HepG2 (cell line): ENCODE results near the gene COPZ1. TPM values are rescaled to one million over a fixed set of nuclear protein-coding genes. Genes with fewer than 3 reads are reported as not detected.

Experiments used
- GATA4 ChIP-seq: sonication (generic); IDR thresholded peaks from 2 replicates; pipeline ENCODE4 v1.6.1; 2016; ENCODE audit warnings: antibody characterized with exemption, low read depth, borderline replicate concordance
- GZF1 ChIP-seq: sonication (generic); formaldehyde crosslinking; IDR thresholded peaks from 2 replicates; pipeline ENCODE4 v1.5.1; 2020; ENCODE audit warnings: mild to moderate bottlenecking, missing genetic modification reagents
- HCFC1 ChIP-seq: fragments of 150-350 bp; IDR thresholded peaks from 2 replicates; pipeline ENCODE4 v1.6.1; 2014; ENCODE audit warnings: low read depth, low read length
- HMGXB3 ChIP-seq: sonication (generic); formaldehyde crosslinking; IDR thresholded peaks from 2 replicates; pipeline ENCODE4 v1.4.0; 2020; ENCODE audit warnings: missing genetic modification reagents, borderline replicate concordance
- IKZF4 ChIP-seq: sonication (generic); formaldehyde crosslinking; IDR thresholded peaks from 2 replicates; pipeline ENCODE4 v1.5.1; 2020; ENCODE audit warnings: borderline replicate concordance, mild to moderate bottlenecking, low read depth, missing genetic modification reagents; ENCODE audit errors: not compliant biosample characterization
- IKZF5 ChIP-seq: IDR thresholded peaks from 2 replicates; pipeline ENCODE4 v1.6.1; 2018; ENCODE audit warnings: missing genetic modification reagents, mild to moderate bottlenecking, missing compliant biosample characterization
- NCOA5 ChIP-seq: sonication (generic); formaldehyde crosslinking; IDR thresholded peaks from 2 replicates; pipeline ENCODE4 v1.4.0; 2020; ENCODE audit warnings: missing genetic modification reagents
- NONO ChIP-seq, 2 experiments: fragments of 450-650 bp in 1 of 2; sonication (generic) in 1 of 2; formaldehyde crosslinking in 1 of 2; IDR thresholded peaks in 1 of 2; conservative IDR thresholded peaks in 1 of 2; 2 replicates each; pipeline versions ENCODE4 v1.6.1 to v1.8.0; 2017 to 2022; ENCODE audit warnings: mild to moderate bottlenecking in 1 of 2, missing genetic modification reagents in 1 of 2, moderate library complexity in 1 of 2
- SCMH1 ChIP-seq: sonication (generic); formaldehyde crosslinking; IDR thresholded peaks from 2 replicates; pipeline ENCODE4 v1.9.0; 2021; ENCODE audit warnings: missing genetic modification reagents, mild to moderate bottlenecking, borderline replicate concordance
- SMAD3 ChIP-seq: sonication (generic); formaldehyde crosslinking; IDR thresholded peaks from 2 replicates; pipeline ENCODE4 v1.4.0; 2020; ENCODE audit warnings: missing genetic modification reagents
- TARDBP ChIP-seq: sonication (generic); formaldehyde crosslinking; IDR thresholded peaks from 2 replicates; pipeline ENCODE4 v1.8.0; 2022; ENCODE audit warnings: mild to moderate bottlenecking, missing genetic modification reagents
- ZC3H4 ChIP-seq: sonication (generic); formaldehyde crosslinking; IDR thresholded peaks from 2 replicates; pipeline ENCODE4 v1.4.0; 2020; ENCODE audit warnings: missing genetic modification reagents, borderline replicate concordance
- ZFP41 ChIP-seq: sonication (generic); formaldehyde crosslinking; IDR thresholded peaks from 2 replicates; pipeline ENCODE4 v1.4.0; 2020; ENCODE audit warnings: mild to moderate bottlenecking, missing genetic modification reagents, borderline replicate concordance
- ZXDC ChIP-seq: sonication (generic); formaldehyde crosslinking; IDR thresholded peaks from 2 replicates; pipeline ENCODE4 v1.5.0; 2020; ENCODE audit warnings: mild to moderate bottlenecking, missing genetic modification reagents
- polyA plus RNA-seq, 8 experiments: library from polyadenylated mRNA; depleted of rRNA in 3 of 8; stranded (reverse) in 7 of 8; unstranded in 1 of 8; fragments of >200 nt; fragmentation: Illumina TruSeq in 4 of 8; extraction: Trizol in 4 of 8; gene quantifications; 2 replicates each; pipeline versions ENCODE4 v1.2.1 to v1.2.3, GENCODE V29; 2011 to 2016; ENCODE audit warnings: low read depth in 4 of 8, missing spikeins in 1 of 8, mixed read lengths in 1 of 8; ENCODE audit not compliant: insufficient read depth in 1 of 8
- total RNA-seq, 5 experiments: library from RNA; depleted of rRNA; stranded (reverse); fragments of >200 nt; fragmentation: Illumina TruSeq; extraction: Trizol; gene quantifications; 2 replicates each; pipeline ENCODE4 v1.2.3, GENCODE V29; 2016; ENCODE audit warnings: low read depth in 1 of 5
- TF ChIP-seq, protein P1 (sequence below): sonication (generic); formaldehyde crosslinking; IDR thresholded peaks from 2 replicates; pipeline ENCODE4 v1.5.1; 2020; ENCODE audit warnings: mild to moderate bottlenecking, missing genetic modification reagents, moderate library complexity

Gene COPZ1
- total and polyA plus RNA-seq, 2 of the 13 experiments (the other 11 are each of a cell fraction or from before 2014, with no cell fraction given): 125 to 184 TPM

DNA sequence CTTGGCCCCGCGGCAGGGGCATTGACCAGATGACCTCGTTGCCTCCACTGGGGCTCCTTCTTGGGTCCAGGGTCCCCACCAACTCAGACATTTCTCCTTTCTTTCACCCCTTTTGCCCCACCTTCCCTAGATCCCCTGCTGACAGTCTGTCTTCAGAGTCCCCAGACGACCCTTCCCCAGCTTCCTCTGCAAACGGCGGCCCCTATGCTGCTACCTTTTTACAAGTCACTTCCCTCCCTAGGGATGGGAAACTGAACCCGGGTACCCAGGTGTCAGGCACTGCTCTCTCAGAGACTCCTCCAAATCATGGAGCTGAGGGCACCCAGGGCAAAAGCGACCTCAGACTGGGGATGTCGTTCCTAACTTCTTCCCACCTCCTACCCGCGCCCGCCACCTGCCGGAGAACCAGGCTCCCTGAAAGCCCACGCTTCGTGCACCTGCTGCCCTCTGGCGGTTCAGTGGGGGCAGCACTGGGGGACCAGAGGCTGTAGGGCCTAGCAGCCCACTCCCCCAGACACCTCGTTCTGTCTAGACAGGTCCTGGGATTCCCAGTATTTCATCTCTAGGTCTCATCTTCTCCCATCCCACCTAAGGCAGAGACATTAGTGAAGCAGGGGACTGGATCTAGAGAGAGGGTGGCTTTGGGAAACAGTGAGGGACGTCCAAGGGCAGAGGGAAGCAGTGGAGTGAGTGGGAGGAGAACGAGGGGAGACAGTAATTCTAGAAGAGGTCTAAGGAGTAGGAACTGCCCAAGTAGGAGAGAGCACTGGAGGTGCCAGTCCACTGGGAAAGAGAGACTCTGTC is 54.7 kb downstream of the COPZ1 start (continued):
- TF ChIP-seq, protein P1, sequence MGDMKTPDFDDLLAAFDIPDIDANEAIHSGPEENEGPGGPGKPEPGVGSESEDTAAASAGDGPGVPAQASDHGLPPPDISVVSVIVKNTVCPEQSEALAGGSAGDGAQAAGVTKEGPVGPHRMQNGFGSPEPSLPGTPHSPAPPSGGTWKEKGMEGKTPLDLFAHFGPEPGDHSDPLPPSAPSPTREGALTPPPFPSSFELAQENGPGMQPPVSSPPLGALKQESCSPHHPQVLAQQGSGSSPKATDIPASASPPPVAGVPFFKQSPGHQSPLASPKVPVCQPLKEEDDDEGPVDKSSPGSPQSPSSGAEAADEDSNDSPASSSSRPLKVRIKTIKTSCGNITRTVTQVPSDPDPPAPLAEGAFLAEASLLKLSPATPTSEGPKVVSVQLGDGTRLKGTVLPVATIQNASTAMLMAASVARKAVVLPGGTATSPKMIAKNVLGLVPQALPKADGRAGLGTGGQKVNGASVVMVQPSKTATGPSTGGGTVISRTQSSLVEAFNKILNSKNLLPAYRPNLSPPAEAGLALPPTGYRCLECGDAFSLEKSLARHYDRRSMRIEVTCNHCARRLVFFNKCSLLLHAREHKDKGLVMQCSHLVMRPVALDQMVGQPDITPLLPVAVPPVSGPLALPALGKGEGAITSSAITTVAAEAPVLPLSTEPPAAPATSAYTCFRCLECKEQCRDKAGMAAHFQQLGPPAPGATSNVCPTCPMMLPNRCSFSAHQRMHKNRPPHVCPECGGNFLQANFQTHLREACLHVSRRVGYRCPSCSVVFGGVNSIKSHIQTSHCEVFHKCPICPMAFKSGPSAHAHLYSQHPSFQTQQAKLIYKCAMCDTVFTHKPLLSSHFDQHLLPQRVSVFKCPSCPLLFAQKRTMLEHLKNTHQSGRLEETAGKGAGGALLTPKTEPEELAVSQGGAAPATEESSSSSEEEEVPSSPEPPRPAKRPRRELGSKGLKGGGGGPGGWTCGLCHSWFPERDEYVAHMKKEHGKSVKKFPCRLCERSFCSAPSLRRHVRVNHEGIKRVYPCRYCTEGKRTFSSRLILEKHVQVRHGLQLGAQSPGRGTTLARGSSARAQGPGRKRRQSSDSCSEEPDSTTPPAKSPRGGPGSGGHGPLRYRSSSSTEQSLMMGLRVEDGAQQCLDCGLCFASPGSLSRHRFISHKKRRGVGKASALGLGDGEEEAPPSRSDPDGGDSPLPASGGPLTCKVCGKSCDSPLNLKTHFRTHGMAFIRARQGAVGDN (CRISPR knock-in tag): peak; percentile 64
- no peak for TF ChIP-seq GATA4
- no peak for TF ChIP-seq ZFP41 (CRISPR knock-in tag)
- TF ChIP-seq IKZF5 (CRISPR knock-in tag): peak; percentile 47; the same call in 1 of the 2 replicates
- no peak for TF ChIP-seq SCMH1 (CRISPR knock-in tag)
- no peak for TF ChIP-seq GZF1
- no peak for TF ChIP-seq NCOA5
- TF ChIP-seq TARDBP (CRISPR knock-in tag): no peak; the same call in 1 of the 2 replicates
- TF ChIP-seq ZXDC (CRISPR knock-in tag): peak; percentile 39; the same call in 1 of the 2 replicates
- 0 out of 2 replicates have a peak, but pooled peaks have one; percentile 41 for TF ChIP-seq SMAD3 (CRISPR knock-in tag)
- no peak for TF ChIP-seq NONO (IDR thresholded peaks at IDR 0.05)
- TF ChIP-seq NONO (CRISPR knock-in tag; conservative IDR thresholded peaks at IDR 0.05): peak; percentile 71
- peak; percentile 68; the same call in 1 of the 2 replicates for TF ChIP-seq HMGXB3 (CRISPR knock-in tag)
- TF ChIP-seq IKZF4 (CRISPR knock-in tag): peak; percentile 36
- TF ChIP-seq ZC3H4 (CRISPR knock-in tag): peak; percentile 67; the same call in 1 of the 2 replicates
- TF ChIP-seq HCFC1: 0 out of 2 replicates have a peak, but pooled peaks have one; percentile 29
